HEK293 (cell line): Measurements from ENCODE around the gene MAGI1.

Experiments
- CTCF ChIA-PET: fragments of 350-600 bp; formaldehyde crosslinking; extraction: SDS; loops from one replicate; lab custom pipeline; 2021; ENCODE audit warnings: antibody characterized with exemption; lab: Yijun Ruan, JAX
- POLR2A ChIA-PET: fragments of 300-600 bp; formaldehyde crosslinking; extraction: SDS; loops from one replicate; lab custom pipeline; 2020; ENCODE audit warnings: antibody characterized with exemption, inconsistent platforms; lab: Yijun Ruan, JAX
- H3K27ac ChIP-seq: fragments of 200-500 bp; sonication (Bioruptor generic); 2 replicates; pipeline ENCODE4 v1.5.1; 2014; ENCODE audit warnings: low read depth, low read length, control low read depth, inconsistent platforms; ENCODE audit errors: extremely low read depth
- H3K36me3 ChIP-seq, 2 experiments: fragments of 200-500 bp in 1 of 2; sonication (Bioruptor generic) in 1 of 2; 1 replicate in 1 of 2; 2 replicates in 1 of 2; pipeline ENCODE4 v1.5.1; 2014 to 2017; ENCODE audit warnings: inconsistent platforms in 2 of 2, low read length in 2 of 2; ENCODE audit not compliant: control insufficient read depth in 2 of 2, insufficient read depth in 1 of 2
- H3K4me1 ChIP-seq: fragments of 200-500 bp; sonication (Bioruptor generic); 2 replicates; pipeline ENCODE4 v1.5.1; 2014; ENCODE audit warnings: mild to moderate bottlenecking, low read length, inconsistent platforms; ENCODE audit not compliant: control insufficient read depth, insufficient read depth
- H3K4me3 ChIP-seq: 2 replicates; pipeline ENCODE4 v1.5.1; 2011; ENCODE audit warnings: low read depth, mild to moderate bottlenecking, control low read depth, low read length, moderate library complexity
- H3K9me3 ChIP-seq: fragments of 200-500 bp; sonication (Bioruptor generic); 2 replicates; pipeline ENCODE4 v1.5.1; 2014; ENCODE audit warnings: low read depth, low read length, inconsistent platforms; ENCODE audit not compliant: control insufficient read depth, insufficient read depth
- BCL11B ChIP-seq: fragments of 450-650 bp; formaldehyde crosslinking; IDR thresholded peaks from 2 replicates; pipeline ENCODE4 v1.5.1; 2016; ENCODE audit warnings: low read depth, missing biosample characterization, missing genetic modification characterization
- EGR2 ChIP-seq: fragments of 450-650 bp; formaldehyde crosslinking; IDR thresholded peaks from 2 replicates; pipeline ENCODE4 v1.5.1; 2016; ENCODE audit warnings: low read depth, missing biosample characterization, missing genetic modification characterization
- GLI2 ChIP-seq: fragments of 450-650 bp; formaldehyde crosslinking; IDR thresholded peaks from 2 replicates; pipeline ENCODE4; 2017; ENCODE audit warnings: missing biosample characterization, missing genetic modification characterization, low read depth, borderline replicate concordance
- GLI4 ChIP-seq: fragments of 450-650 bp; formaldehyde crosslinking; IDR thresholded peaks from 2 replicates; pipeline ENCODE4 v1.5.1; 2016; ENCODE audit warnings: missing biosample characterization, missing genetic modification characterization
- HOXD13 ChIP-seq: sonication (generic); formaldehyde crosslinking; IDR thresholded peaks from 2 replicates; pipeline ENCODE4 v1.8.0; 2022; ENCODE audit warnings: missing genetic modification reagents, borderline replicate concordance
- ZBTB26 ChIP-seq: fragments of 450-650 bp; formaldehyde crosslinking; optimal IDR thresholded peaks from 2 replicates; pipeline ENCODE3; 2016; ENCODE audit warnings: missing biosample characterization, mild to moderate bottlenecking, missing genetic modification characterization
- ZFP41 ChIP-seq: fragments of 450-650 bp; formaldehyde crosslinking; IDR thresholded peaks from 2 replicates; pipeline ENCODE4 v1.5.1; 2016; ENCODE audit warnings: missing biosample characterization, missing genetic modification characterization, borderline replicate concordance
- ZNF114 ChIP-seq: fragments of 450-650 bp; formaldehyde crosslinking; IDR thresholded peaks from 2 replicates; pipeline ENCODE4 v1.5.0; 2017; ENCODE audit warnings: missing biosample characterization, missing genetic modification characterization
- ZNF19 ChIP-seq: fragments of 450-650 bp; formaldehyde crosslinking; IDR thresholded peaks from 2 replicates; pipeline ENCODE4; 2016; ENCODE audit warnings: missing biosample characterization, missing genetic modification characterization, low read depth
- ZNF2 ChIP-seq: fragments of 450-650 bp; formaldehyde crosslinking; IDR thresholded peaks from 2 replicates; pipeline ENCODE4 v1.5.1; 2016; ENCODE audit warnings: missing biosample characterization, missing genetic modification characterization
- ZNF24 ChIP-seq: fragments of 450-650 bp; formaldehyde crosslinking; IDR thresholded peaks from 2 replicates; pipeline ENCODE4 v1.5.1; 2016; ENCODE audit warnings: missing biosample characterization, missing genetic modification characterization
- ZNF311 ChIP-seq: fragments of 450-650 bp; formaldehyde crosslinking; IDR thresholded peaks from 2 replicates; pipeline ENCODE4 v1.5.1; 2017; ENCODE audit warnings: missing biosample characterization, missing genetic modification characterization, borderline replicate concordance
- ZNF335 ChIP-seq: fragments of 450-650 bp; formaldehyde crosslinking; conservative IDR thresholded peaks from 2 replicates; pipeline ENCODE4 v1.5.1; 2016; ENCODE audit warnings: missing biosample characterization, missing genetic modification characterization
- ZNF555 ChIP-seq: fragments of 450-650 bp; formaldehyde crosslinking; conservative IDR thresholded peaks from 2 replicates; pipeline ENCODE4 v1.5.1; 2017; ENCODE audit warnings: missing biosample characterization, mild to moderate bottlenecking, missing genetic modification characterization, inconsistent platforms
- ZNF654 ChIP-seq: fragments of 450-650 bp; formaldehyde crosslinking; IDR thresholded peaks from 2 replicates; pipeline ENCODE4 v1.5.1; 2016; ENCODE audit warnings: low read depth, missing biosample characterization, missing genetic modification characterization
- ZNF707 ChIP-seq: fragments of 450-650 bp; formaldehyde crosslinking; IDR thresholded peaks from 2 replicates; pipeline ENCODE4 v1.5.1; 2016; ENCODE audit warnings: missing biosample characterization, missing genetic modification characterization
- ZNF843 ChIP-seq: fragments of 450-650 bp; formaldehyde crosslinking; IDR thresholded peaks from 2 replicates; pipeline ENCODE4 v1.5.1; 2016; ENCODE audit warnings: missing biosample characterization, missing genetic modification characterization
- ZSCAN18 ChIP-seq: fragments of 450-650 bp; formaldehyde crosslinking; IDR thresholded peaks from 2 replicates; pipeline ENCODE4 v1.5.1; 2016; ENCODE audit warnings: missing biosample characterization, missing genetic modification characterization
- ZSCAN30 ChIP-seq: fragments of 450-650 bp; IDR thresholded peaks from 2 replicates; pipeline ENCODE4 v1.5.1; 2018; ENCODE audit warnings: missing biosample characterization, mild to moderate bottlenecking, missing genetic modification characterization, moderate library complexity
- ZXDB ChIP-seq: fragments of 450-650 bp; formaldehyde crosslinking; IDR thresholded peaks from 2 replicates; pipeline ENCODE4 v1.5.1; 2016; ENCODE audit warnings: missing biosample characterization, missing genetic modification characterization
- TF ChIP-seq, protein P1 (sequence below): fragments of 450-650 bp; formaldehyde crosslinking; IDR thresholded peaks from 2 replicates; pipeline ENCODE4 v1.5.1; 2016; ENCODE audit warnings: missing biosample characterization, missing genetic modification characterization
- TF ChIP-seq, protein P2 (sequence below): fragments of 450-650 bp; formaldehyde crosslinking; IDR thresholded peaks from 2 replicates; pipeline ENCODE4 v1.5.1; 2016; ENCODE audit warnings: missing biosample characterization, missing genetic modification characterization

Gene MAGI1

GRCh38 chr3:65413891-65414290 lies 624.8 kb downstream of the MAGI1 start:
- no peaks in the 10 kb centered on the region for H3K4me1 ChIP-seq
- H3K4me3 ChIP-seq = no peak overlapping the region
- H3K36me3 ChIP-seq = no peaks in the 10 kb centered on the region
- CTCF ChIA-PET = interaction anchor here (1.0 kb wide), 1 partner anchor 12 kb away, joined by 4 read pairs; no protein-coding TSS in a partner anchor
- POLR2A ChIA-PET = no interaction called here
- TF ChIP-seq GLI2 (no peak), ZNF114 (tag by site-specific recombination) (no peak), EGR2 (no peak), ZNF24 (tag by site-specific recombination) (no peak), HOXD13 (no peak), GLI4 (tag by site-specific recombination) (no peak), ZNF335 (tag by site-specific recombination) (no peak), ZNF654 (tag by site-specific recombination) (no peak), ZNF311 (tag by site-specific recombination) (no peak), ZNF555 (no peak), ZNF19 (tag by site-specific recombination) (no peak)
- TF ChIP-seq, protein P1, sequence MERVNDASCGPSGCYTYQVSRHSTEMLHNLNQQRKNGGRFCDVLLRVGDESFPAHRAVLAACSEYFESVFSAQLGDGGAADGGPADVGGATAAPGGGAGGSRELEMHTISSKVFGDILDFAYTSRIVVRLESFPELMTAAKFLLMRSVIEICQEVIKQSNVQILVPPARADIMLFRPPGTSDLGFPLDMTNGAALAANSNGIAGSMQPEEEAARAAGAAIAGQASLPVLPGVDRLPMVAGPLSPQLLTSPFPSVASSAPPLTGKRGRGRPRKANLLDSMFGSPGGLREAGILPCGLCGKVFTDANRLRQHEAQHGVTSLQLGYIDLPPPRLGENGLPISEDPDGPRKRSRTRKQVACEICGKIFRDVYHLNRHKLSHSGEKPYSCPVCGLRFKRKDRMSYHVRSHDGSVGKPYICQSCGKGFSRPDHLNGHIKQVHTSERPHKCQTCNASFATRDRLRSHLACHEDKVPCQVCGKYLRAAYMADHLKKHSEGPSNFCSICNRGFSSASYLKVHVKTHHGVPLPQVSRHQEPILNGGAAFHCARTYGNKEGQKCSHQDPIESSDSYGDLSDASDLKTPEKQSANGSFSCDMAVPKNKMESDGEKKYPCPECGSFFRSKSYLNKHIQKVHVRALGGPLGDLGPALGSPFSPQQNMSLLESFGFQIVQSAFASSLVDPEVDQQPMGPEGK (tag by site-specific recombination) = no peak
- no peaks in the 10 kb centered on the region for H3K9me3 ChIP-seq
- no peak overlapping the region for H3K27ac ChIP-seq

GRCh38 chr3:65412588-65412987 lies 626.1 kb downstream of the MAGI1 start:
- no peak for TF ChIP-seq ZNF707 (tag by site-specific recombination)
- TF ChIP-seq, protein P2, sequence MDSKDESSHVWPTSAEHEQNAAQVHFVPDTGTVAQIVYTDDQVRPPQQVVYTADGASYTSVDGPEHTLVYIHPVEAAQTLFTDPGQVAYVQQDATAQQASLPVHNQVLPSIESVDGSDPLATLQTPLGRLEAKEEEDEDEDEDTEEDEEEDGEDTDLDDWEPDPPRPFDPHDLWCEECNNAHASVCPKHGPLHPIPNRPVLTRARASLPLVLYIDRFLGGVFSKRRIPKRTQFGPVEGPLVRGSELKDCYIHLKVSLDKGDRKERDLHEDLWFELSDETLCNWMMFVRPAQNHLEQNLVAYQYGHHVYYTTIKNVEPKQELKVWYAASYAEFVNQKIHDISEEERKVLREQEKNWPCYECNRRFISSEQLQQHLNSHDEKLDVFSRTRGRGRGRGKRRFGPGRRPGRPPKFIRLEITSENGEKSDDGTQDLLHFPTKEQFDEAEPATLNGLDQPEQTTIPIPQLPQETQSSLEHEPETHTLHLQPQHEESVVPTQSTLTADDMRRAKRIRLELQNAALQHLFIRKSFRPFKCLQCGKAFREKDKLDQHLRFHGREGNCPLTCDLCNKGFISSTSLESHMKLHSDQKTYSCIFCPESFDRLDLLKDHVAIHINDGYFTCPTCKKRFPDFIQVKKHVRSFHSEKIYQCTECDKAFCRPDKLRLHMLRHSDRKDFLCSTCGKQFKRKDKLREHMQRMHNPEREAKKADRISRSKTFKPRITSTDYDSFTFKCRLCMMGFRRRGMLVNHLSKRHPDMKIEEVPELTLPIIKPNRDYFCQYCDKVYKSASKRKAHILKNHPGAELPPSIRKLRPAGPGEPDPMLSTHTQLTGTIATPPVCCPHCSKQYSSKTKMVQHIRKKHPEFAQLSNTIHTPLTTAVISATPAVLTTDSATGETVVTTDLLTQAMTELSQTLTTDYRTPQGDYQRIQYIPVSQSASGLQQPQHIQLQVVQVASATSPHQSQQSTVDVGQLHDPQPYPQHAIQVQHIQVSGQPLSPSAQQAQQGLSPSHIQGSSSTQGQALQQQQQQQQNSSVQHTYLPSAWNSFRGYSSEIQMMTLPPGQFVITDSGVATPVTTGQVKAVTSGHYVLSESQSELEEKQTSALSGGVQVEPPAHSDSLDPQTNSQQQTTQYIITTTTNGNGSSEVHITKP (tag by site-specific recombination) = 0 out of 2 replicates have a peak, but pooled peaks have one; percentile 42
- CTCF ChIA-PET = interaction anchor here (0.5 to 1.0 kb wide), 4 partner anchors 27 to 884 kb away, joined by 3 to 5 read pairs (median 4); no protein-coding TSS in a partner anchor

GRCh38 chr3:65411367-65411766 lies 627.4 kb downstream of the MAGI1 start:
- no peaks in the 10 kb centered on the region for H3K4me1 ChIP-seq
- no peaks in the 10 kb centered on the region for H3K9me3 ChIP-seq
- TF ChIP-seq ZSCAN30 (tag by site-specific recombination) (no peak), ZNF2 (no peak), ZSCAN18 (tag by site-specific recombination) (no peak), ZFP41 (tag by site-specific recombination) (no peak), ZNF843 (no peak), ZXDB (tag by site-specific recombination) (no peak), ZBTB26 (tag by site-specific recombination) (no peak), BCL11B (no peak)
- CTCF ChIA-PET = interaction anchor here (0.6 to 1.1 kb wide), 3 partner anchors 11 to 77 kb away, joined by 4 to 5 read pairs (median 4); no protein-coding TSS in a partner anchor
- no peak overlapping the region for H3K27ac ChIP-seq
- no peaks in the 10 kb centered on the region for H3K36me3 ChIP-seq
- POLR2A ChIA-PET = no interaction called here
- H3K4me3 ChIP-seq = no peak overlapping the region

More at GRCh38 chr3:65412588-65412987, 626.1 kb downstream of the MAGI1 start:
- H3K36me3 ChIP-seq = no peaks in the 10 kb centered on the region
- H3K27ac ChIP-seq = no peak overlapping the region
- H3K9me3 ChIP-seq = no peaks in the 10 kb centered on the region
- no peaks in the 10 kb centered on the region for H3K4me1 ChIP-seq
- POLR2A ChIA-PET = no interaction called here
- H3K4me3 ChIP-seq = no peak overlapping the region
